ENCODE results near the gene PAPOLA.
A peak's percentile ranks its signal among the peaks of the same experiment; 100 is the strongest.
"Not testable (repeated sequence)": the region's sequence is repeated elsewhere in the genome, so short reads cannot be mapped to it uniquely, and the experiment has no call there.

PAPOLA gene

GRCh38 chr14:96501740-96502620 lies at the start of gene PAPOLA:
PAPOLA (plus strand) TSS chr14:96502382; CDS start chr14:96502593, 211 bp downstream.
- DNase-seq (ENCODE audit: low read depth in 2 of 2) = peak; percentile 89 to 91

DNA sequence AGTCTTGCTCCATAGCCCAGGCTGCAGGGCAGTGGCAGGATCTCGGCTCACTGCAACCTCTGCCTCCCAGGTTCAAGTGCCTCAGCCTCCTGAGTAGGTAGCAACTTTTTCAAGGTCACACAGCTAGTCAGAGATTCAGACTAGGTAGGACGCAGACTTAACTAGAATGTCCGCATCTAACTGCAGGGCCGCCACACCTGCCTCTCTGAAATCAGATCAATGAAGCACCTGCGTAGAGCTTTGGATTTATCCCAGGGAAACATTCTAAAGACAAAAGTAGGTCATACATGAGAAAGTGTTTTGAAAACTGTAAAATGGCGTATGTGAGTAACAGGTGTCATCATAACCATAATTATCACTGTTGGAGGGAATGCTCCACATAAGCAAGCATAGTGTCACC lies 49.5 kb upstream of the PAPOLA start:
- no peak for DNase-seq (ENCODE audit: low read depth in 2 of 2)

DNA sequence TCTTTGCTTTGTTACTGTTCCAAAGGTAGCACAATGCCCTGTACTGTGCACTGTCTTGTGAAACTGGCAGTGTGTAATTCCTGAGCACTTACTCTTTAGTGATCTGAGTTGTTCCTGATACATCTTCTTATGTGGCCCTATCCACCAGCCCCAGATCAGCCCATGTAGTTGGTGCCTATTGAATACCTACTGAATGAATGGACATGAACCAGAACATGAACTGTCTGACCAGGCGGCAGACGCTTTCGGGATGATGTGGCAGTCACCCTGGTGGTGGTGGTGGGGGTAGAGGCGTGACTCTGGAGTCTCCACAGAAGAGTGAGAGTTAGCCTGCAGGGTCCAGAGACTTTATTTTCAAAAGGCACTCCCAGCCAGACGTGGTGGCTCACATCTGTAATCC lies 46.6 kb upstream of the PAPOLA start:
- no peak for DNase-seq (ENCODE audit: low read depth in 2 of 2)

DNA sequence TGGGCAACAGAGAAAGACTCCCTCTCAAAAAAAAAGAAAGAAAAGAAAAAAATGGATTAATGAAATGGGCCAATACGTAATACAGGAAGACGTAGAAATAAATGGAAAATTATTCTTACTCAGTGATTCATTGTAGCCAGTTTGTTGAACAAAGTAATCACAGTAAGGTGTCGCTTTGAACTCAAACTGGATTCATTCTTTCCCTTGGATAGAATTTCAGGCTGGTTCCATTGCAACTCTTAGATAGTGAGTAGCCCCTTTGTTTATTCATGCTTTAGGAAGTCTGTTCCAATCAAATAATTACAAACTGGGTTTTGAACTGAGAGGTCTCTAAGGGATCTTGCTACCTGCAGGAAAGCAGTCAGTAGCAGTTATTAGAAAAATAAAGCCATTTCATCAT lies 42.3 kb upstream of the PAPOLA start:
- no peak for DNase-seq (ENCODE audit: low read depth in 2 of 2)

GRCh38 chr14:96461950-96462798 lies 40.0 kb upstream of the PAPOLA start:
- no peak for DNase-seq (ENCODE audit: low read depth in 2 of 2)

GRCh38 chr14:96464136-96464535 lies 38.0 kb upstream of the PAPOLA start:
- no peak for DNase-seq (ENCODE audit: low read depth in 2 of 2)

GRCh38 chr14:96466918-96467317 lies 35.3 kb upstream of the PAPOLA start:
- DNase-seq (ENCODE audit: low read depth in 2 of 2) = no peak

DNA sequence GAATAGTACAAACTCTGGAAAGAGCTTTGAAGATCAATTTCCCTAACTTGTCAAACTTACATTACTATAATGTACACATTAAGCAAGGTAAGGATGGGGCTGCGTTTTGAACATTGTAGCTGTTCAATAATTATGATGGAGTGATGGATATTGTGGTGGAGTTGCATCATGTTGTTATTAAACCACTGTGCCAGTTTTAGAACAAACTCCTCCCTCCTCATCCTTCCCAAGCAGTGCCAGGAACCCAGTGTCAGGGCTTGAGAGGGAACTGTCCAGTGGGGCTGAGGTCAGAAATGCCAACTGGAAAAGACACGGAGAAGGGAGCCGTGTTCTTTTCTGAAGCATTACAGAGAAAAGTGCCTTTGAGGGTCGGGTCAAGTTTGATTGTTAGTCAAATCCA lies 31.9 kb upstream of the PAPOLA start:
- no peak for DNase-seq (ENCODE audit: low read depth in 2 of 2)

GRCh38 chr14:96470967-96471366 lies 31.2 kb upstream of the PAPOLA start:
- not testable (repeated sequence) for DNase-seq (ENCODE audit: low read depth in 2 of 2)

- DNase-seq (ENCODE audit: low read depth in 2 of 2) = no peak
Measured at GRCh38 chr14:96478119-96478518, 24.1 kb upstream of the PAPOLA start.

DNA sequence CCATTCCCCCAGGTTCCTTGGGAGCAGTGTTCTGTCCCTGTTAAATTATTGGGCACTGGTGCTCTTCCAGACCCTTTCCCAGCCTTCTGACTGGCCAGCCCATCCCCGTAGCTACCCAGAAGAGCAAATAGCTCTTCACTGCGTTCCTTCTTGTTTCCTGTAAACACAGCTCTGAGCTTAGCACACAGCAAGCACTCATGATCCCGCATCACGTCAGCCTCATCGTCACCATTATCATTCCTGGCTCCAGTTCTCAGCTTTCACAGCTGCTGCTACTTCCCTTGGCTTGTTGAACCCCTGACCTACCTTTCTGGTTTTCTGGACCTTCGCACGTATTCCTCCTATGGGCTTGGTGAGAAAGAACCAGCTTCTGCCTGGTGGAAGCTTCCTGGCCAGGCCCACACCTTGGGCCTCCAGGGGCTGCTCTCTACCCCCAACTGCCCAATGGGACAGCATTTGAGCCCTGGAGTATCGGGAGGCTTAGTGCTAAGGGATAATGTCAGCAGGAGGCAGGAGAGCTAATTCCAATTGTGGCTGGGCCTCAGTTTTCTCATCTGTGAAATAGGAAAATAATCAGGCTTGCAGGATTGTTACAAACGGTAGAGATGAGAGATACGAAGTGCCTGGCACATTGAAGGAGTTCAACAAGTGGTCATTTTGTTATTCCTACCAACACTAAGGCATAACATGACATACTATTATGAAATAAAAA lies 22.6 kb upstream of the PAPOLA start:
- no peak for DNase-seq (ENCODE audit: low read depth in 2 of 2)

GRCh38 chr14:96481731-96482314 lies 20.4 kb upstream of the PAPOLA start:
- no peak for DNase-seq (ENCODE audit: low read depth in 2 of 2)

DNA sequence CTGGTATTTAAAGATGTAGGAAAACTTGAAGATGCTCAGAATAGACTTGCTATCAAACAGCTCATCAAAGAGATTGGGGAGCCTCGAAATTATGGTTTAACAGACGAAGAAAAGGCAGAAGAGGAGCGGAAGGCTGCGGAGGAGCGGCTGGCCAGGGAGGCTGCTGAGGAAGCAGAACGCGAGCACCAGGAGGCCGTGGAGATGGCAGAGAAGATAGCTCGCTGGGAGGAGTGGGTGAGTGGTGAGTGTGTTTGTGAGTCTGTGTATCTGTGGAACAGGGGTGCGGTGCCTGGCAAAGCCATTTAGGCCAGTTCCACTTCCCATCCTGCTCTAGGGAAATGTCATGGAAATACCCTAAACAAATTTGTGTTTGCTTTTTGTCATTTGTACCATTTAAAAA lies 19.2 kb upstream of the PAPOLA start:
- DNase-seq (ENCODE audit: low read depth in 2 of 2) = no peak

- DNase-seq (ENCODE audit: low read depth in 2 of 2) = no peak
Measured at GRCh38 chr14:96484399-96484798, 17.8 kb upstream of the PAPOLA start.

DNA sequence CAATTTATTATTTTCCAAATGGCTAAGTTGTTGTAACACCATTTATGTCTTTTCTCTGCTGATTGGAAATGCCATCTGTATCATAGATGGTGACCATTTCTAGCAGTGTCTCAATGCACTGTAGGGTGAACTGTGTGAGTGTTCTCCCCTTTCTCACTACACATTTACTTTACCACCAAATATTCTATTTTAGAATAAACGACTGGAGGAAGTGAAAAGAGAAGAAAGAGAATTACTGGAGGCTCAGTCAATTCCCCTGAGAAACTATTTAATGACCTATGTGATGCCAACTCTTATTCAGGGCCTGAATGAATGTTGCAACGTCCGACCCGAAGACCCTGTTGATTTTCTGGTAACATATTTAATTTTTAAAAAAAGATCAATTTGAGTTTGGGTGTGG lies 15.5 kb upstream of the PAPOLA start:
- DNase-seq (ENCODE audit: low read depth in 2 of 2) = no peak

DNA sequence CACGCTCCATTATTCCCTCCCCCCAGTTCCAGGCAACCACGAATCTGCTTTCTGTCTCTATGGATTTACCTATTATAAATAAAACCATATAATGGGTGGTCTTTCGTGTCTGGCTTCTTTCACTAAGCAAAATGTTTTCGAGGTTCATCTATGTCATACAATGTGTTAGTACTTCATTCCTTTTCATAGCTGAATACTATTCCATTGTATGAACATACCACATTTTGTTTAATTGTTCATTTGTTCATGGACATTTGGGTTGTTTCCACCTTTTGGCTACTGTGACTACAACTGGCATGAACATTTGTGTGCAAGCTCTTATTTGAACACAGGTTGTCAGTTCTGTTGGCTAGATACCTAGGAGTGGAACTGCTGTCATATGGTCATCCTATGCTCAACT lies 12.9 kb upstream of the PAPOLA start:
- DNase-seq (ENCODE audit: low read depth in 2 of 2) = no peak

DNA sequence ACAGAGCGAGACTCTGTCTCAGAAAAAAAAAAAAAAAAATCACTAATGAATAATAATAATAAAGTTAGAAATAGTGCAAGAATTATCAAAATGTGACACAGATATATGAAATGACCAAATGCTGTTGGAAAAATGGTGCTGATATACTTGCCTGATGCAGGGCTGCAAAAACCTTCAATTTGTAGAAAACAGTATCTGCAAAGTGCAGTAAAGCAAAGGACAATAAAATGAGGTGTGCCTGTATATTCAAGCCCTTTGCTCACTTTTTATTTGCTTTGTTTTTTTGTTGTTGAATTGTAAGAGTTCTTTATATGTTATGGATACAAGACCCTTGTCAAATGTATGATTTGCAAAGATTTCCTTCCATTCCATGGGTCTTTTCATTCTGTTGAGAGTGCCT lies 9.0 kb upstream of the PAPOLA start:
- no peak for DNase-seq (ENCODE audit: low read depth in 2 of 2)

DNA sequence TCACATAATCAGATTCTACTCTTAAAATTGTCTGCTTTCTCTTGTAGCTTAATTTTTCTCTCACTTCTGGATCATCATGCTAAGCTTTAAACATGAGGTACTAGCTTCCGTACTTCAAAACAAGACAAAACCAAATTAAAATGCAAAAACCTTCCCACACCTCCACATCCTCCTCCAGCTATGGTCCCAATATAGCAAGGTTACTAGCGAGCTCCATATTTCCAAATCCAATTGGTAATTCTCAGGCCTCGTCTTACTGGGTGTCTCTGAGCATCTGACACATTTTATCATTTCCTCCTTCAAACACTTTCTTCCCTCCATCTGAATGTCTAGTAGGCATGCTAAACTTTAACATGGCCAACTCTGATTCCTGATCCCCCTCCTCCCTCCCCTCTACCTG lies 7.9 kb upstream of the PAPOLA start:
- no peak for DNase-seq (ENCODE audit: low read depth in 2 of 2)

DNA sequence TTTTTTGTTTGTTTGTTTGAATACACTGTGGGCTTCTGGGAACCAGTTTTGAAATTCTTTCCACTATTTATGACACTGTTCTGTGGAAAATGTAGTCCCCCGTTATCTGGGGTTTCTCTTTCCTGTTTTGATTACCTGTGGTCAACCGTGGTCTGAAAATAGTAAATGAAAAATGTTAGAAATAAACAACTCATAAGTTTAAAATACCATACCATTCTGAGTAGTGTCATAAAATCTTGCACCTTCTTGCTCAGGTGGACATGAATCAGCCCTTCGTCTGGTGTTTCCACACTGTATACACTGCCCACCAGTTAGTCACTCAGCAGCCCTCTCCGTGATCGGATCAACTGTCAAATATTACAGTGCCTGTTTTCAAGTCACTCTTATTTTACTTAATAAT lies 5.1 kb upstream of the PAPOLA start:
- DNase-seq (ENCODE audit: low read depth in 2 of 2) = no peak

- no peak for DNase-seq (ENCODE audit: low read depth in 2 of 2)
Measured at GRCh38 chr14:96497586-96497985, 4.6 kb upstream of the PAPOLA start.

- DNase-seq (ENCODE audit: low read depth in 2 of 2) = peak in 1 of 2 donors; percentile 12
Measured at GRCh38 chr14:96501217-96501739, 904 bp upstream of the PAPOLA start.
